SU-DHL-6 (cell line): ENCODE data around the gene ADAM19.

Source experiments
- EZH2phosphoT487 ChIP-seq: fragments of 200-600 bp; sonication (generic), shearing (Covaris generic); conservative IDR thresholded peaks from 2 replicates; pipeline ENCODE4 v1.6.1; 2018; ENCODE audit warnings: mild to moderate bottlenecking, antibody characterized with exemption, low read length, moderate library complexity, mixed read lengths
- TF ChIP-seq, protein P1 (sequence below): fragments of 200-600 bp; sonication (generic); IDR thresholded peaks from one replicate; pipeline ENCODE4 v1.5.1; 2017; ENCODE audit warnings: antibody characterized with exemption, mild to moderate bottlenecking, low read length, moderate library complexity; ENCODE audit not compliant: insufficient read depth, poor library complexity, severe bottlenecking

DNA sequence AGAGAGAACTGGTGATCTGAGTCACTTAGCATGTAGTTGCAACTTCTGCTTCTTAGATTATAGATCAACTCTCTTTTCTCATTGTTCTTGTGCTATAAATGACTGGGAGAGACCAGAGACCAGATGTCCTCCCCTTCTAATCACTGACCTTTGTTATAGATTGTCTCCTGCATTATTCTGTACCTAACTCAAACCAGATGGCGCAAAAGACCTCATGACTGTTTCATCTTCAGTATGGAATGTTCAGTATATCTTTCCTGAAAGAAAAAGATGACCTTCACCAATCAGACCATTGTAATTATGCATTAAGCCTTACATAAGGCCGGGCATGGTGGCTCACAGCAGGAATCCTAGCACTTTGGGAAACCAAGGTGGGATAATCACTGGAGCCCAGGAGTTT is 30.5 kb upstream of the ADAM19 start:
- TF ChIP-seq, protein P1, sequence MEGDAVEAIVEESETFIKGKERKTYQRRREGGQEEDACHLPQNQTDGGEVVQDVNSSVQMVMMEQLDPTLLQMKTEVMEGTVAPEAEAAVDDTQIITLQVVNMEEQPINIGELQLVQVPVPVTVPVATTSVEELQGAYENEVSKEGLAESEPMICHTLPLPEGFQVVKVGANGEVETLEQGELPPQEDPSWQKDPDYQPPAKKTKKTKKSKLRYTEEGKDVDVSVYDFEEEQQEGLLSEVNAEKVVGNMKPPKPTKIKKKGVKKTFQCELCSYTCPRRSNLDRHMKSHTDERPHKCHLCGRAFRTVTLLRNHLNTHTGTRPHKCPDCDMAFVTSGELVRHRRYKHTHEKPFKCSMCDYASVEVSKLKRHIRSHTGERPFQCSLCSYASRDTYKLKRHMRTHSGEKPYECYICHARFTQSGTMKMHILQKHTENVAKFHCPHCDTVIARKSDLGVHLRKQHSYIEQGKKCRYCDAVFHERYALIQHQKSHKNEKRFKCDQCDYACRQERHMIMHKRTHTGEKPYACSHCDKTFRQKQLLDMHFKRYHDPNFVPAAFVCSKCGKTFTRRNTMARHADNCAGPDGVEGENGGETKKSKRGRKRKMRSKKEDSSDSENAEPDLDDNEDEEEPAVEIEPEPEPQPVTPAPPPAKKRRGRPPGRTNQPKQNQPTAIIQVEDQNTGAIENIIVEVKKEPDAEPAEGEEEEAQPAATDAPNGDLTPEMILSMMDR = no peak
- TF ChIP-seq EZH2phosphoT487 = no peak
